Colonic mucosa (tissue), 4 donors: Measurements from ENCODE around the gene TMCO1. TPM values are rescaled to one million over a fixed set of nuclear protein-coding genes. Genes with fewer than 3 reads are reported as not detected.
"Not testable (repeated sequence)": the region's sequence is repeated elsewhere in the genome, so short reads cannot be mapped to it uniquely, and the experiment has no call there.

Experiments used
- DNase-seq: peaks from one replicate; pipeline ENCODE4 v3.0.0-alpha.2; 2020
- H3K27ac ChIP-seq: fragments of 200-600 bp; one replicate; pipeline ENCODE4 v1.8.0; 2021
- H3K27me3 ChIP-seq: fragments of 200-600 bp; one replicate; pipeline ENCODE4 v1.8.0; 2021
- H3K36me3 ChIP-seq: fragments of 200-600 bp; one replicate; pipeline ENCODE4 v1.8.0; 2021
- H3K4me1 ChIP-seq: fragments of 200-600 bp; one replicate; pipeline ENCODE4 v1.8.0; 2021; ENCODE audit warnings: mild to moderate bottlenecking
- H3K4me3 ChIP-seq: fragments of 200-600 bp; one replicate; pipeline ENCODE4 v1.8.0; 2021
- H3K9ac ChIP-seq, 2 donors: one replicate each; pipeline ENCODE4 v1.7.0; 2013; ENCODE audit warnings: control low read depth in 2 of 2, low read depth in 2 of 2, low read length in 2 of 2
- H3K9me3 ChIP-seq: fragments of 200-600 bp; one replicate; pipeline ENCODE4 v1.8.0; 2021
- CTCF ChIP-seq: fragments of 200-600 bp; IDR thresholded peaks from one replicate; pipeline ENCODE4 v1.8.0; 2022; ENCODE audit warnings: antibody characterized with exemption, mild to moderate bottlenecking
- intact Hi-C: fragments of 100-400 bp; cut with DNase I; formaldehyde crosslinking; loops from one replicate; pipeline ENCODE4 v1.14.1; 2022
- total RNA-seq, 2 donors: library from RNA; stranded (reverse); fragmentation: NEBNext Ultra II Directional in 1 of 2; extraction: Animal tissue kit (Norgen Biotek cat#: 25700) in 1 of 2; gene quantifications; one replicate each; pipeline ENCODE4 v1.2.1, GENCODE V29; 2021
- donor health status: healthy.
- donor health status: DM: no; HTN: no; CAD: no.
- donor health status: DM: no; HTN: no; CAD: no.

Gene TMCO1
- total RNA-seq, 2 donors from 2014 or later = 149 to 173 TPM

DNA sequence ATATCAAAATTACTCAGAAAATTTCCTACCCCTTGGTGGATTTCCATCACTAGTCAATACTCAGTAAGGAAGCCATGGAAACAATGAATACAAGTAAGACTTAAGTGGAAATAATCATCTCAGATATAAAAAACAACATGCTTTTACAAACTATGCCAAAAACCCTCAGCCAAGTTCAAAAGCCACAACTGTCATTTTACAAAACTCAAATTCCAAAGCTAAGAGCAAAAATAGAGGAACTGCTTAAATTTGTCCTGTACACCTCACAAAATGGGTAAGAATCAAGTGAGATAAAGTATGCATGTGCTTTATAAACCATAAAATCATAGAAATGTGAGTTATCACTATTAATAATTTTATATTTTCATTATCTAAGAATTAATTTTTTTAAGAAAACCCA lies 9.6 kb downstream of the TMCO1 start:
- H3K36me3 ChIP-seq = no peaks in the 10 kb centered on the region

DNA sequence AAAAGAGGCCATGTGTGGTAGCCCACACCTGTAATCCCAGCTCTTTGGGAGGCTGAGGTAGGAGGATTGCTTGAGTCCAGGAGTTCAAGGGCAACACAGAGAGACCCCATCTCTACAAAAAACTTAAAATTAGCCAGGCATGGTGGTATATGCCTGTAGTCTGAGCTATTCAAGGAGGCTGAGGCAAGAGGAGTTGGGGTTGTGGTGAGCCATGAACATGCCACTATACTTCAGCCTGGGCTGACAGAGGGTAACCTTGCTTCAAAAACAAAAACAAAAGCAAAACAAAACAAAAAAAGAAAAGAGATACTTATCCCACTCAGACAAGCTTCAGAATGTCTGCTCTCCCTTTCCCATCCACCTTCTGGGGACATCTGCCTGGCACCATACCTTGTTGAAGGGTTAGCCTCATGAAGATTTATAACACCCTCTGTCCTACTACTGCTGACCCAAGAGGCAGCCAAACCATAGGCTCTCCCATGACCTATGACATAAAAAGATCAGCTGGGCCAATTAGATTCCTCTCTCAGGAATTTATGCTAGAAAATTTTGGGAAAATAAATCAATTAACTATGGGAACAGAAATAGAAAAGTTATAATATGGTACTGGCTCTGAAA lies 13.2 kb downstream of the TMCO1 start:
- H3K27me3 ChIP-seq = no peaks in the 10 kb centered on the region
- TF ChIP-seq CTCF = no peak
- H3K4me3 ChIP-seq = no peak overlapping the region
- H3K36me3 ChIP-seq = no peaks in the 10 kb centered on the region
- H3K9me3 ChIP-seq = no peaks in the 10 kb centered on the region
- DNase-seq = no peak
- intact Hi-C loops = no loop called here
- H3K27ac ChIP-seq = no peak overlapping the region
- no peak overlapping the region for H3K9ac ChIP-seq
- H3K4me1 ChIP-seq = no peaks in the 10 kb centered on the region

More for the DNA sequence above, 9.6 kb downstream of the TMCO1 start:
- Histone ChIP-seq H3K4me3 (no peak overlapping the region), H3K9ac (no peak overlapping the region), H3K27me3 (no peaks in the 10 kb centered on the region), H3K9me3 (no peaks in the 10 kb centered on the region), H3K4me1 (no peaks in the 10 kb centered on the region), H3K27ac (no peak overlapping the region)
- no peak for DNase-seq
- intact Hi-C loops = no loop called here
- TF ChIP-seq CTCF = no peak

GRCh38 chr1:165753934-165754333 lies 14.7 kb downstream of the TMCO1 start:
- Histone ChIP-seq H3K9ac (no peak overlapping the region), H3K4me1 (no peaks in the 10 kb centered on the region), H3K36me3 (no peaks in the 10 kb centered on the region), H3K9me3 (no peaks in the 10 kb centered on the region), H3K4me3 (no peak overlapping the region), H3K27ac (no peak overlapping the region), H3K27me3 (no peaks in the 10 kb centered on the region)
- TF ChIP-seq CTCF = no peak
- intact Hi-C loops = no loop called here
- no peak for DNase-seq

GRCh38 chr1:165748550-165748949 lies 20.1 kb downstream of the TMCO1 start:
- Histone ChIP-seq H3K4me3 (no peak overlapping the region), H3K27me3 (no peaks in the 10 kb centered on the region), H3K9me3 (no peaks in the 10 kb centered on the region), H3K27ac (peak overlapping the region; percentile 34), H3K4me1 (no peaks in the 10 kb centered on the region), H3K36me3 (no peaks in the 10 kb centered on the region), H3K9ac (no peak overlapping the region)
- no peak for TF ChIP-seq CTCF
- no peak for DNase-seq
- intact Hi-C loops = no loop called here

DNA sequence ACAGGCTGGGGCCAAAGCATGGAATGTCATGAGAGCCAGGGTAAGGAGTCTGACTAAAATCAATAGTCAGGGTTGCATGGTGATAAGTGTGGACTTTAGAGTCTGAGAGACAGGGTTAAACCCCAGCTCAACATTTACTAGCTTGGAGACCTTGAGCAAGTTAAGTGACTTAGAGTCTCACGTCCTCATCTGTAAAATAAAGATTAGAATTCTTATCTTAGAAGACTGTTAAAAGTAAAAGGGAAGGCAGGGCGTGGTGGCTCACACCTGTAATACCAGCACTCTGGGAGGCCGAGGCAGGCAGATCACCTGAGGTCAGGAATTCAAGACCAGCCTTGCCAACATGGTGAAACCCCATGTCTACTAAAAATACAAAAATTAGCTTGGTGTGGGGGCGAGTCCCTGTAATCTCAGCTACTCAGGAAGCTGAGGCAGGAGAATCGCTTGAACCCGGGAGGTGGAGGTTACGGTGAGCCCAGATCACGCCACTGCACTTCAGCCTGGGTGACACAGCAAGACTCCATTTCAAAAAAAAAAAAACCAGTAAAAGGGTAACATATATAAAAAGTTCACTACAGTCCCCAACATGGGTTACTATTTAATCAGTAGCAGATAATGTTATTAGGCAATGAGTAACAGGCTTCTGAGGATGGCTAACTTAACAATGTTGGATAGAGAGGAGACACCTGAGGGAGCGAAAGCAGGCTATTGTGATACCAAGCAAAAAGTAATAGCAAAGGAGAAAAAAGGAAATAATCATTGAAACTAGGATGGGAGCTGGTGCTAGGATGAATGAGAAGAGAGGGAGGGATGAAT lies 20.8 kb downstream of the TMCO1 start:
- TF ChIP-seq CTCF = no peak
- Histone ChIP-seq H3K4me1 (no peaks in the 10 kb centered on the region), H3K36me3 (peaks cover 1% of the 10 kb centered on the region), H3K9ac (no peak overlapping the region), H3K27me3 (no peaks in the 10 kb centered on the region), H3K4me3 (no peak overlapping the region), H3K9me3 (no peaks in the 10 kb centered on the region), H3K27ac (peak overlapping the region; percentile 34)
- peak; percentile 47 for DNase-seq
- intact Hi-C loops = no loop called here

DNA sequence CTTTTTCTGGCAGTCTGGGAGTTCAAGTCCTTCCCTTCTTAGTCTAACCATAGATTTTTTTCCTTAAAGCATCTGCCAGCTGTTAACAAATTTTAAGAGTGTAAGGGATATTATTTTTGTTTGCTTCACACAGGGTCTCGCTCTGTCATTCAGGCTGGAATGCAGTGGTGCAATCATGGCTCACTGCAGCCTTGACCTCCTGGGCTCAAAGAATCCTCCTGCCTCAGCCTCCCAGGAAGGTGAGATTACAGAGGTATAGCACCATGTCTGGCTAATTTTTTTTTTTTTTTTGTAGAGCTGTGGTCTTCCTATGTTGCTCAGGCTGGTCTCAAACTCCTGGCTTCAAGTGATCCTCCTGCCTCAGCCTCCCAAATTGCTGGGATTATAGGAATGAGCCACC lies 23.8 kb downstream of the TMCO1 start:
- H3K9ac ChIP-seq, H3K9me3 ChIP-seq, H3K4me3 ChIP-seq, DNase-seq, intact Hi-C loops, H3K27me3 ChIP-seq, H3K27ac ChIP-seq, H3K4me1 ChIP-seq, H3K36me3 ChIP-seq: not testable (repeated sequence)
